GM12878 (cell line): ENCODE measurements around the gene GNG12. TPM values are rescaled to one million over a fixed set of nuclear protein-coding genes. Genes with fewer than 3 reads are reported as not detected.

Experiments
- ATAC-seq: fragments of 200-7000 bp; cut with Tn5 transposase; 3 replicates; pipeline ENCODE4 v1.9.1; 2020; ENCODE audit warnings: mild to moderate bottlenecking, moderate library complexity
- Bru-seq: library from RNA; stranded (reverse); fragments of 400-500 nt; gene quantifications from one replicate; lab custom pipeline; 2021; lab: Mats Ljungman, UMichigan
- BruChase-seq, 2 experiments: library from RNA; stranded (reverse); fragments of 400-500 nt; gene quantifications; one replicate each; lab custom pipeline; 2021; lab: Mats Ljungman, UMichigan
- BruUV-seq: library from RNA; stranded (reverse); fragments of 400-500 nt; replicated peaks from 2 replicates; lab custom pipeline; 2021; lab: Mats Ljungman, UMichigan
- CTCF ChIA-PET: fragments of 300-600 bp; sonication (Branson Sonifier 250); formaldehyde crosslinking; extraction: SDS; loops from one replicate; lab custom pipeline; 2021; ENCODE audit warnings: inconsistent platforms; lab: Yijun Ruan, JAX
- POLR2A ChIA-PET: fragments of 350-600 bp; formaldehyde crosslinking; extraction: SDS; loops from one replicate; lab custom pipeline; 2021; ENCODE audit warnings: inconsistent platforms; lab: Charles Lee
- RAD21 ChIA-PET: fragments of 300-600 bp; sonication (Branson Sonifier 250); formaldehyde crosslinking; loops from one replicate; lab custom pipeline; 2023; ENCODE audit warnings: antibody characterized with exemption; ENCODE audit not compliant: unreplicated experiment; lab: Charles Lee
- SMC1A ChIA-PET: fragments of 300-600 bp; sonication (Branson Sonifier 250); formaldehyde crosslinking; loops from one replicate; lab custom pipeline; 2023; ENCODE audit not compliant: unreplicated experiment, uncharacterized antibody; lab: Charles Lee
- DNase-seq: peaks from one replicate; pipeline ENCODE4 v3.0.0-alpha.2; 2011; ENCODE audit warnings: low read depth, low spot score
- FAIRE-seq: peaks from 3 replicates; lab custom pipeline; 2011; peaks lifted over from hg19 to GRCh38; lab: Jason Lieb, UNC
- H2AFZ ChIP-seq: 2 replicates; pipeline ENCODE4 v1.6.0; 2011; ENCODE audit warnings: low read depth, low read length, control low read depth; ENCODE audit not compliant: control insufficient read depth
- H3K27ac ChIP-seq: 2 replicates; pipeline ENCODE4 v1.5.1; 2011; ENCODE audit warnings: control low read depth; ENCODE audit not compliant: control insufficient read depth, insufficient read depth
- H3K27me3 ChIP-seq, 2 experiments: replicated peaks in 1 of 2; 2 replicates each; pipeline versions ENCODE4 v1.6.0 to v1.6.1; 2011; ENCODE audit warnings: low read length in 1 of 2; ENCODE audit not compliant: control insufficient read depth in 2 of 2, insufficient read depth in 2 of 2
- H3K36me3 ChIP-seq, 2 experiments: 2 replicates each; pipeline ENCODE4 v1.5.1; 2011; ENCODE audit warnings: low read length in 1 of 2; ENCODE audit not compliant: control insufficient read depth in 2 of 2, insufficient read depth in 2 of 2
- H3K4me1 ChIP-seq: 2 replicates; pipeline ENCODE4 v1.6.1; 2011; ENCODE audit warnings: mild to moderate bottlenecking, low read length, moderate library complexity, mixed read lengths; ENCODE audit not compliant: control insufficient read depth, insufficient read depth
- H3K4me2 ChIP-seq: 2 replicates; pipeline ENCODE4 v1.6.0; 2011; ENCODE audit warnings: control low read depth; ENCODE audit not compliant: control insufficient read depth, insufficient read depth
- H3K4me3 ChIP-seq: fragments of 200-600 bp; sonication (generic); 2 replicates; pipeline ENCODE4 v1.5.1; 2016
- H3K79me2 ChIP-seq: 2 replicates; pipeline ENCODE4 v1.6.0; 2011; ENCODE audit warnings: low read length; ENCODE audit not compliant: control insufficient read depth, insufficient read depth
- H3K9ac ChIP-seq: 2 replicates; pipeline ENCODE4 v1.8.0; 2011; ENCODE audit warnings: low read length, control low read depth, mixed read lengths; ENCODE audit not compliant: control insufficient read depth, insufficient read depth
- H3K9me3 ChIP-seq: replicated peaks from 3 replicates; pipeline ENCODE4 v1.5.1; 2011; ENCODE audit warnings: mild to moderate bottlenecking, low read length; ENCODE audit not compliant: control insufficient read depth, insufficient read depth
- H4K20me1 ChIP-seq: 2 replicates; pipeline ENCODE4 v1.6.0; 2011; ENCODE audit not compliant: control insufficient read depth, insufficient read depth
- BACH1 ChIP-seq: fragments of 450-650 bp; IDR thresholded peaks from 2 replicates; pipeline ENCODE4 v1.6.1; 2017; ENCODE audit warnings: mild to moderate bottlenecking, borderline replicate concordance
- CBFB ChIP-seq: IDR thresholded peaks from 2 replicates; pipeline ENCODE4 v1.6.1; 2016; ENCODE audit warnings: antibody characterized with exemption, low read depth
- CHD4 ChIP-seq: fragments of 200-600 bp; sonication (generic); IDR thresholded peaks from 2 replicates; pipeline ENCODE4 v1.6.1; 2016; ENCODE audit warnings: mild to moderate bottlenecking
- GATAD2B ChIP-seq: fragments of 450-650 bp; conservative IDR thresholded peaks from 2 replicates; pipeline ENCODE4 v1.6.1; 2017; ENCODE audit warnings: low read depth, mild to moderate bottlenecking, moderate library complexity
- IKZF1 ChIP-seq: fragments of 450-650 bp; conservative IDR thresholded peaks from 2 replicates; pipeline ENCODE4 v1.6.1; 2017; ENCODE audit warnings: antibody characterized with exemption, mild to moderate bottlenecking
- PAX5 ChIP-seq: IDR thresholded peaks from 2 replicates; pipeline ENCODE4 v1.6.1; 2011; ENCODE audit warnings: low read depth, low read length, borderline replicate concordance
- POLR2AphosphoS5 ChIP-seq: IDR thresholded peaks from 2 replicates; pipeline ENCODE4 v1.6.1; 2011; ENCODE audit warnings: mild to moderate bottlenecking, low read length, inconsistent platforms
- RUNX3 ChIP-seq: IDR thresholded peaks from 2 replicates; pipeline ENCODE4 v1.6.1; 2012; ENCODE audit warnings: low read length, inconsistent platforms
- SMARCA5 ChIP-seq: fragments of 450-650 bp; IDR thresholded peaks from 2 replicates; pipeline ENCODE4 v1.6.1; 2017; ENCODE audit warnings: mild to moderate bottlenecking
- TARDBP ChIP-seq: IDR thresholded peaks from 2 replicates; pipeline ENCODE4 v1.6.1; 2016; ENCODE audit warnings: borderline replicate concordance
- TCF7 ChIP-seq: IDR thresholded peaks from 2 replicates; pipeline ENCODE4 v1.6.1; 2014; ENCODE audit warnings: antibody characterized with exemption, borderline replicate concordance
- ZBED1 ChIP-seq: IDR thresholded peaks from 2 replicates; pipeline ENCODE4 v1.6.1; 2016; ENCODE audit warnings: borderline replicate concordance
- ZBTB40 ChIP-seq: fragments of 450-650 bp; IDR thresholded peaks from 2 replicates; pipeline ENCODE4 v1.6.1; 2016; ENCODE audit warnings: mild to moderate bottlenecking, moderate library complexity, borderline replicate concordance
- ZNF207 ChIP-seq: fragments of 450-650 bp; IDR thresholded peaks from 2 replicates; pipeline ENCODE4 v1.6.1; 2014; ENCODE audit warnings: antibody characterized with exemption, mild to moderate bottlenecking, borderline replicate concordance
- ZSCAN29 ChIP-seq: fragments of 450-650 bp; IDR thresholded peaks from 2 replicates; pipeline ENCODE4 v1.6.1; 2017; ENCODE audit warnings: mild to moderate bottlenecking, moderate library complexity
- ZZZ3 ChIP-seq: IDR thresholded peaks from 2 replicates; pipeline ENCODE4 v1.6.1; 2011; ENCODE audit warnings: low read depth; ENCODE audit not compliant: control insufficient read depth, insufficient read length
- WGBS: methylation state at CpG from one replicate; pipeline ENCODE4 v1.1.6; 2016; ENCODE audit warnings: low lambda C conversion rate; ENCODE audit not compliant: insufficient replicate concordance, insufficient coverage; ENCODE audit errors: missing lambda C conversion rate; 5-methylcytosine and 5-hydroxymethylcytosine counted together
- in situ Hi-C: fragments of 300-500 bp; cut with MboI; formaldehyde crosslinking; loops from 9 replicates; pipeline ENCODE4 v1.14.3; 2018; ENCODE audit warnings: mixed read lengths
- intact Hi-C: fragments of 100-400 bp; cut with micrococcal nuclease; formaldehyde crosslinking; loops from one replicate; pipeline ENCODE4 v1.14.2; 2022; ENCODE audit not compliant: unreplicated experiment
- long read RNA-seq, 2 experiments: library from polyadenylated mRNA; unstranded; transcript quantifications; one replicate each; pipeline ENCODE4 v2.0.0, GENCODE V29; 2019 to 2020
- polyA minus RNA-seq, 3 experiments: library from RNA; depleted of rRNA, polyadenylated mRNA; stranded (reverse); fragments of >200 nt; gene quantifications; 2 replicates each; pipeline ENCODE4 v1.2.3, GENCODE V29; 2011
- polyA plus RNA-seq, 11 experiments: library from polyadenylated mRNA; depleted of rRNA in 4 of 11; unstranded in 6 of 11; stranded (reverse) in 5 of 11; fragments of >200 nt; fragmentation: Nextera tagmentation in 4 of 11; fragmentation: Illumina TruSeq in 1 of 11; extraction: Ambion mirVana in 4 of 11; extraction: Trizol in 1 of 11; gene quantifications; 1 replicate in 1 of 11; 2 replicates in 10 of 11; pipeline versions ENCODE4 v1.2.1 to v1.2.3, GENCODE V29; 2011 to 2016; ENCODE audit warnings: inconsistent platforms in 2 of 11, missing spikeins in 2 of 11, low read depth in 1 of 11
- total RNA-seq, 4 experiments: library from RNA; depleted of rRNA in 3 of 4; stranded (reverse); fragments of >200 nt in 3 of 4; fragmentation: Illumina TruSeq in 1 of 4; extraction: Trizol in 1 of 4; gene quantifications; 2 replicates each; pipeline versions ENCODE4 v1.2.1 to v1.2.3, GENCODE V29; 2013 to 2021

GNG12 gene
- 4.2 and 4.4 TPM in 2 replicates for total RNA-seq (2013; cell fraction: nucleolus; rRNA removed)
- 0.27 and 0.28 TPM in 2 replicates for total RNA-seq (2014; rRNA removed)
- 0.31 and 0.32 TPM in 2 replicates for total RNA-seq (2014; rRNA removed; fragmentation: Illumina TruSeq; extraction: Trizol)
- total RNA-seq (2021), result 0.38 and 0.43 TPM in 2 replicates
- polyA plus RNA-seq (2011; ENCODE audit: low read depth), result 0.09 TPM
- polyA plus RNA-seq (2011; rRNA removed), result 32.8 and 48.5 TPM in 2 replicates
- 10.5 and 14.8 TPM in 2 replicates for polyA plus RNA-seq (2011; cell fraction: cytosol; rRNA removed)
- polyA plus RNA-seq (2011; cell fraction: nucleus; rRNA removed), result 12.2 and 16.1 TPM in 2 replicates
- polyA plus RNA-seq (2012), result 0.15 and 0.20 TPM in 2 replicates
- polyA plus RNA-seq (2014; fragmentation: Illumina TruSeq; extraction: Trizol), result 0.51 and 0.55 TPM in 2 replicates
- polyA plus RNA-seq (2014; fragmentation: Nextera tagmentation; extraction: Ambion mirVana), result under 1 TPM; 0.22 to 0.27 TPM
- 0.25 and 0.27 TPM in 2 replicates for polyA plus RNA-seq (2014; rRNA removed)
- under 1 TPM; 0.50 to 0.79 TPM for polyA plus RNA-seq (2016; fragmentation: Nextera tagmentation; extraction: Ambion mirVana)
- polyA minus RNA-seq (2011; rRNA and poly(A)+ RNA removed), result 20.8 and 23.3 TPM in 2 replicates
- 7.5 and 7.6 TPM in 2 replicates for polyA minus RNA-seq (2011; cell fraction: cytosol; rRNA and poly(A)+ RNA removed)
- 16.4 and 27.7 TPM in 2 replicates for polyA minus RNA-seq (2011; cell fraction: nucleus; rRNA and poly(A)+ RNA removed)
- Bru-seq, nascent RNA, result percentile 34 among the genes with signal in this experiment
- BruChase-seq, experiment 1, labeled RNA remaining after a 6-hour chase, result percentile 26 among the genes with signal in this experiment
- BruChase-seq, experiment 2, labeled RNA remaining after a 2-hour chase, result percentile 27 among the genes with signal in this experiment
- long read RNA-seq, experiment 1, full-length matches to known transcripts, result 13 of 15 reads
- long read RNA-seq, experiment 1, partial matches to known transcripts, result 1 of 15 reads
- long read RNA-seq, experiment 1, other reads (novel, unspliced or antisense), result 1 of 15 reads
- long read RNA-seq, experiment 2, full-length matches to known transcripts, result 192 of 242 reads
- long read RNA-seq, experiment 2, partial matches to known transcripts, result 10 of 242 reads
- long read RNA-seq, experiment 2, other reads (novel, unspliced or antisense), result 40 of 242 reads

GRCh38 chr1:67832737-67833601 is at the start of gene GNG12:
TSS of gene GNG12 (minus strand) at chr1:67833467. CDS start at chr1:67707686, 125,781 bp downstream.
- FAIRE-seq (no peak), ATAC-seq (peak; percentile 78), DNase-seq (no peak)
- 7% methylated on average over 38 of the region's 94 CpGs for WGBS
- peaks cover 6 to 11% of the 10 kb centered on the region in 2 experiments; a peak in 3 of 4 replicates for H3K27me3 ChIP-seq
- CTCF ChIA-PET, result interaction anchor here (2.5 to 16.7 kb wide), 4 partner anchors 12 to 73 kb away, joined by 11 to 298 read pairs (median 23); no protein-coding TSS in a partner anchor
- peak within 1 kb of the TSS; percentile 8; the same call in 1 of the 2 replicates for H3K4me2 ChIP-seq
- no peaks in the 10 kb centered on the region for H3K79me2 ChIP-seq
- RAD21 ChIA-PET, result interaction anchor here (1.3 to 15.4 kb wide), 7 partner anchors 13 to 148 kb away, joined by 3 to 320 read pairs (median 21); partner anchors contain the start of gene GADD45A
- BruUV-seq, result no TSS peak
- H3K9ac ChIP-seq, result no peak within 1 kb of the TSS
- no peaks in the 10 kb centered on the region for H3K4me1 ChIP-seq
- intact Hi-C loops, result loop anchor here (5.0 kb wide), 1 partner anchor 61 kb away; no protein-coding TSS in a partner anchor
- no peaks in the 10 kb centered on the region for H3K9me3 ChIP-seq
- in situ Hi-C loops, result no loop called here
- H2AFZ ChIP-seq, result no peak within 1 kb of the TSS
- no peak within 1 kb of the TSS for H3K4me3 ChIP-seq
- H3K36me3 ChIP-seq, result no peaks in the 10 kb centered on the region
- POLR2A ChIA-PET, result interaction anchor here (0.6 to 10.8 kb wide), 6 partner anchors 13 to 66 kb away, joined by 3 to 155 read pairs (median 14); no protein-coding TSS in a partner anchor
- no peak within 1 kb of the TSS for H3K27ac ChIP-seq
- SMC1A ChIA-PET, result interaction anchor here (1.8 to 47.8 kb wide), 7 partner anchors 13 to 72 kb away, joined by 6 to 1058 read pairs (median 45); no protein-coding TSS in a partner anchor
- no peaks in the 10 kb centered on the region for H4K20me1 ChIP-seq
- TF ChIP-seq ZNF207 (no peak), IKZF1 (peak; percentile 77), POLR2AphosphoS5 (no peak), CBFB (no peak), BACH1 (no peak), ZBED1 (no peak), ZSCAN29 (0 out of 2 replicates have a peak, but pooled peaks have one; percentile 44), TCF7 (no peak), GATAD2B (peak; percentile 20; the same call in 1 of the 2 replicates), TARDBP (no peak), PAX5 (no peak), ZBTB40 (no peak), CHD4 (no peak), RUNX3 (no peak), SMARCA5 (no peak), ZZZ3 (no peak)
